GM12878 (cell line): ENCODE results near the gene COPZ1. TPM values are rescaled to one million over a fixed set of nuclear protein-coding genes. Genes with fewer than 3 reads are reported as not detected.

Experiments used
- ATAC-seq: fragments of 200-7000 bp; cut with Tn5 transposase; 3 replicates; pipeline ENCODE4 v1.9.1; 2020; ENCODE audit warnings: mild to moderate bottlenecking, moderate library complexity
- BruUV-seq: library from RNA; stranded (reverse); fragments of 400-500 nt; replicated peaks from 2 replicates; lab custom pipeline; 2021; lab: Mats Ljungman, UMichigan
- CTCF ChIA-PET: fragments of 300-600 bp; sonication (Branson Sonifier 250); formaldehyde crosslinking; extraction: SDS; loops from one replicate; lab custom pipeline; 2021; ENCODE audit warnings: inconsistent platforms; lab: Yijun Ruan, JAX
- POLR2A ChIA-PET: fragments of 350-600 bp; formaldehyde crosslinking; extraction: SDS; loops from one replicate; lab custom pipeline; 2021; ENCODE audit warnings: inconsistent platforms; lab: Charles Lee
- RAD21 ChIA-PET: fragments of 300-600 bp; sonication (Branson Sonifier 250); formaldehyde crosslinking; loops from one replicate; lab custom pipeline; 2023; ENCODE audit warnings: antibody characterized with exemption; ENCODE audit not compliant: unreplicated experiment; lab: Charles Lee
- SMC1A ChIA-PET: fragments of 300-600 bp; sonication (Branson Sonifier 250); formaldehyde crosslinking; loops from one replicate; lab custom pipeline; 2023; ENCODE audit not compliant: unreplicated experiment, uncharacterized antibody; lab: Charles Lee
- DNase-seq: peaks from one replicate; pipeline ENCODE4 v3.0.0-alpha.2; 2011; ENCODE audit warnings: low read depth, low spot score
- FAIRE-seq: peaks from 3 replicates; lab custom pipeline; 2011; peaks lifted over from hg19 to GRCh38; lab: Jason Lieb, UNC
- H2AFZ ChIP-seq: 2 replicates; pipeline ENCODE4 v1.6.0; 2011; ENCODE audit warnings: low read depth, low read length, control low read depth; ENCODE audit not compliant: control insufficient read depth
- H3K27ac ChIP-seq: 2 replicates; pipeline ENCODE4 v1.5.1; 2011; ENCODE audit warnings: control low read depth; ENCODE audit not compliant: control insufficient read depth, insufficient read depth
- H3K27me3 ChIP-seq, 2 experiments: replicated peaks in 1 of 2; 2 replicates each; pipeline versions ENCODE4 v1.6.0 to v1.6.1; 2011; ENCODE audit warnings: low read length in 1 of 2; ENCODE audit not compliant: control insufficient read depth in 2 of 2, insufficient read depth in 2 of 2
- H3K36me3 ChIP-seq, 2 experiments: 2 replicates each; pipeline ENCODE4 v1.5.1; 2011; ENCODE audit warnings: low read length in 1 of 2; ENCODE audit not compliant: control insufficient read depth in 2 of 2, insufficient read depth in 2 of 2
- H3K4me1 ChIP-seq: 2 replicates; pipeline ENCODE4 v1.6.1; 2011; ENCODE audit warnings: mild to moderate bottlenecking, low read length, moderate library complexity, mixed read lengths; ENCODE audit not compliant: control insufficient read depth, insufficient read depth
- H3K4me2 ChIP-seq: 2 replicates; pipeline ENCODE4 v1.6.0; 2011; ENCODE audit warnings: control low read depth; ENCODE audit not compliant: control insufficient read depth, insufficient read depth
- H3K4me3 ChIP-seq: fragments of 200-600 bp; sonication (generic); 2 replicates; pipeline ENCODE4 v1.5.1; 2016
- H3K79me2 ChIP-seq: 2 replicates; pipeline ENCODE4 v1.6.0; 2011; ENCODE audit warnings: low read length; ENCODE audit not compliant: control insufficient read depth, insufficient read depth
- H3K9ac ChIP-seq: 2 replicates; pipeline ENCODE4 v1.8.0; 2011; ENCODE audit warnings: low read length, control low read depth, mixed read lengths; ENCODE audit not compliant: control insufficient read depth, insufficient read depth
- H3K9me3 ChIP-seq: replicated peaks from 3 replicates; pipeline ENCODE4 v1.5.1; 2011; ENCODE audit warnings: mild to moderate bottlenecking, low read length; ENCODE audit not compliant: control insufficient read depth, insufficient read depth
- H4K20me1 ChIP-seq: 2 replicates; pipeline ENCODE4 v1.6.0; 2011; ENCODE audit not compliant: control insufficient read depth, insufficient read depth
- ATF7 ChIP-seq: fragments of 450-650 bp; IDR thresholded peaks from 2 replicates; pipeline ENCODE4 v1.6.1; 2016; ENCODE audit warnings: low read depth, mild to moderate bottlenecking
- FOS ChIP-seq: IDR thresholded peaks from 3 replicates; pipeline ENCODE4 v1.6.1; 2011; ENCODE audit warnings: borderline replicate concordance; ENCODE audit not compliant: insufficient read length; ENCODE audit errors: extremely low read depth
- IKZF1 ChIP-seq: fragments of 450-650 bp; conservative IDR thresholded peaks from 2 replicates; pipeline ENCODE4 v1.6.1; 2017; ENCODE audit warnings: antibody characterized with exemption, mild to moderate bottlenecking
- MTA3 ChIP-seq: IDR thresholded peaks from 2 replicates; pipeline ENCODE4 v1.6.1; 2012; ENCODE audit warnings: low read length, inconsistent platforms, borderline replicate concordance
- NFXL1 ChIP-seq: fragments of 450-650 bp; IDR thresholded peaks from 2 replicates; pipeline ENCODE4 v1.6.1; 2017; ENCODE audit warnings: antibody characterized with exemption, mild to moderate bottlenecking, borderline replicate concordance
- NFYA ChIP-seq: IDR thresholded peaks from 2 replicates; pipeline ENCODE4 v1.6.1; 2011; ENCODE audit warnings: low read depth, mild to moderate bottlenecking, low read length, improper control_type of control experiment, borderline replicate concordance
- SMARCA5 ChIP-seq: fragments of 450-650 bp; IDR thresholded peaks from 2 replicates; pipeline ENCODE4 v1.6.1; 2017; ENCODE audit warnings: mild to moderate bottlenecking
- TAF1 ChIP-seq: IDR thresholded peaks from 2 replicates; pipeline ENCODE4 v1.6.1; 2011; ENCODE audit warnings: mild to moderate bottlenecking, low read depth, low read length, borderline replicate concordance
- ZNF274 ChIP-seq: IDR thresholded peaks from one replicate; pipeline ENCODE4 v1.8.0; 2011; ENCODE audit not compliant: insufficient read length, insufficient read depth
- ZNF622 ChIP-seq: fragments of 450-650 bp; IDR thresholded peaks from 2 replicates; pipeline ENCODE4 v1.6.1; 2017; ENCODE audit warnings: mild to moderate bottlenecking, inconsistent platforms
- WGBS: methylation state at CpG from one replicate; pipeline ENCODE4 v1.1.6; 2016; ENCODE audit warnings: low lambda C conversion rate; ENCODE audit not compliant: insufficient replicate concordance, insufficient coverage; ENCODE audit errors: missing lambda C conversion rate; 5-methylcytosine and 5-hydroxymethylcytosine counted together
- in situ Hi-C: fragments of 300-500 bp; cut with MboI; formaldehyde crosslinking; loops from 9 replicates; pipeline ENCODE4 v1.14.3; 2018; ENCODE audit warnings: mixed read lengths
- intact Hi-C: fragments of 100-400 bp; cut with micrococcal nuclease; formaldehyde crosslinking; loops from one replicate; pipeline ENCODE4 v1.14.2; 2022; ENCODE audit not compliant: unreplicated experiment
- polyA plus RNA-seq, 11 experiments: library from polyadenylated mRNA; depleted of rRNA in 4 of 11; unstranded in 6 of 11; stranded (reverse) in 5 of 11; fragments of >200 nt; fragmentation: Nextera tagmentation in 4 of 11; fragmentation: Illumina TruSeq in 1 of 11; extraction: Ambion mirVana in 4 of 11; extraction: Trizol in 1 of 11; gene quantifications; 1 replicate in 1 of 11; 2 replicates in 10 of 11; pipeline versions ENCODE4 v1.2.1 to v1.2.3, GENCODE V29; 2011 to 2016; ENCODE audit warnings: inconsistent platforms in 2 of 11, missing spikeins in 2 of 11, low read depth in 1 of 11
- total RNA-seq, 4 experiments: library from RNA; depleted of rRNA in 3 of 4; stranded (reverse); fragments of >200 nt in 3 of 4; fragmentation: Illumina TruSeq in 1 of 4; extraction: Trizol in 1 of 4; gene quantifications; 2 replicates each; pipeline versions ENCODE4 v1.2.1 to v1.2.3, GENCODE V29; 2013 to 2021
- TF ChIP-seq, protein P1 (sequence below): IDR thresholded peaks from 2 replicates; pipeline ENCODE4 v1.6.1; 2012; ENCODE audit warnings: low read length, inconsistent platforms

The COPZ1 gene
- total and polyA plus RNA-seq, 10 of the 15 experiments (the other 5 are each of a cell fraction or from before 2014, with no cell fraction given) = 112 to 378 (median 184) TPM

- ChIA-PET SMC1A (interaction anchor here (1.2 to 12.3 kb wide), 2 partner anchors 43 to 57 kb away, joined by 3 to 469 read pairs; no protein-coding TSS in a partner anchor), CTCF (interaction anchor here (0.9 to 12.3 kb wide), 5 partner anchors 15 to 180 kb away, joined by 3 to 1071 read pairs (median 16); partner anchors contain the start of gene ITGA5), POLR2A (no interaction called here), RAD21 (interaction anchor here (1.0 kb wide), 1 partner anchor 49 kb away, joined by 3 read pairs; no protein-coding TSS in a partner anchor)
- intact Hi-C loops = loop anchor here (1.0 kb wide), 1 partner anchor 44 kb away; no protein-coding TSS in a partner anchor
- in situ Hi-C loops = no loop called here
- Histone ChIP-seq H3K4me1 (no peaks in the 10 kb centered on the region), H3K27ac (no peak overlapping the region), H3K4me2 (no peak overlapping the region), H3K9me3 (no peaks in the 10 kb centered on the region), H2AFZ (no peak overlapping the region), H3K9ac (no peak overlapping the region), H3K27me3 (no peaks in the 10 kb centered on the region), H3K36me3 (no peaks in the 10 kb centered on the region), H3K79me2 (no peaks in the 10 kb centered on the region), H4K20me1 (no peaks in the 10 kb centered on the region), H3K4me3 (no peak overlapping the region)
- no peak for TF ChIP-seq NFYA
- TF ChIP-seq FOS = no peak
- no peak for TF ChIP-seq MTA3
- TF ChIP-seq NFXL1 = no peak
- DNase-seq (no peak), ATAC-seq (no peak), FAIRE-seq (no peak)
- 88% methylated on average over 1 of the region's 1 CpG for WGBS
- no TSS peak for BruUV-seq
Measured at GRCh38 chr12:54394986-54395385, 70.1 kb downstream of the COPZ1 start.

GRCh38 chr12:54395545-54395944 is 70.6 kb downstream of the COPZ1 start:
- ChIA-PET RAD21 (interaction anchor here (0.9 to 9.3 kb wide), 4 partner anchors 33 to 48 kb away, joined by 3 to 296 read pairs (median 3); no protein-coding TSS in a partner anchor), POLR2A (interaction anchor here (0.6 kb wide), 1 partner anchor 1188 kb away, joined by 3 read pairs; the partner anchor contains the start of gene ITGB7), SMC1A (interaction anchor here (1.2 to 12.3 kb wide), 3 partner anchors 27 to 56 kb away, joined by 3 to 469 read pairs (median 3); no protein-coding TSS in a partner anchor)
- BruUV-seq = no TSS peak
- no peaks in the 10 kb centered on the region for H3K27me3 ChIP-seq
- H3K9me3 ChIP-seq = no peaks in the 10 kb centered on the region
- DNase-seq = no peak
- TF ChIP-seq IKZF1 (no peak), ZNF274 (no peak), ZNF622 (no peak), SMARCA5 (no peak), ATF7 (no peak), TAF1 (no peak)
- TF ChIP-seq, protein P1, sequence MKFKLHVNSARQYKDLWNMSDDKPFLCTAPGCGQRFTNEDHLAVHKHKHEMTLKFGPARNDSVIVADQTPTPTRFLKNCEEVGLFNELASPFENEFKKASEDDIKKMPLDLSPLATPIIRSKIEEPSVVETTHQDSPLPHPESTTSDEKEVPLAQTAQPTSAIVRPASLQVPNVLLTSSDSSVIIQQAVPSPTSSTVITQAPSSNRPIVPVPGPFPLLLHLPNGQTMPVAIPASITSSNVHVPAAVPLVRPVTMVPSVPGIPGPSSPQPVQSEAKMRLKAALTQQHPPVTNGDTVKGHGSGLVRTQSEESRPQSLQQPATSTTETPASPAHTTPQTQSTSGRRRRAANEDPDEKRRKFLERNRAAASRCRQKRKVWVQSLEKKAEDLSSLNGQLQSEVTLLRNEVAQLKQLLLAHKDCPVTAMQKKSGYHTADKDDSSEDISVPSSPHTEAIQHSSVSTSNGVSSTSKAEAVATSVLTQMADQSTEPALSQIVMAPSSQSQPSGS = no peak
- TF ChIP-seq, all 136 proteins: peak for 0
- Histone ChIP-seq H3K4me2 (no peak overlapping the region), H3K27ac (no peak overlapping the region), H2AFZ (no peak overlapping the region), H4K20me1 (no peaks in the 10 kb centered on the region), H3K36me3 (no peaks in the 10 kb centered on the region), H3K4me3 (no peak overlapping the region), H3K9ac (no peak overlapping the region), H3K79me2 (no peaks in the 10 kb centered on the region), H3K4me1 (no peaks in the 10 kb centered on the region)
- intact Hi-C loops = no loop called here
- FAIRE-seq (no peak), ATAC-seq (no peak)
- in situ Hi-C loops = no loop called here
- CTCF ChIA-PET = interaction anchor here (0.9 to 12.3 kb wide), 12 partner anchors 9 to 180 kb away, joined by 3 to 1071 read pairs (median 5); partner anchors contain the start of genes ITGA5 and ZNF385A
